Endothelial cell of umbilical vein (primary cell): Measurements from ENCODE around the gene MAGI3. TPM values are rescaled to one million over a fixed set of nuclear protein-coding genes. Genes with fewer than 3 reads are reported as not detected.
A peak's percentile ranks its signal among the peaks of the same experiment; 100 is the strongest.

Experiments used
- BruUV-seq: library from RNA; stranded (reverse); fragments of 400-500 nt; replicated peaks from 2 replicates; lab custom pipeline; 2021; lab: Mats Ljungman, UMichigan
- CTCF ChIA-PET: fragments of 300-600, 350-600 bp; sonication (Branson Sonifier 250); formaldehyde crosslinking; loops from one replicate; lab custom pipeline; 2021; ENCODE audit warnings: antibody characterized with exemption, inconsistent platforms; lab: Charles Lee
- POLR2A ChIA-PET: fragments of 300-600, 350-600 bp; sonication (Branson Sonifier 250); formaldehyde crosslinking; loops from one replicate; lab custom pipeline; 2021; ENCODE audit warnings: antibody characterized with exemption, inconsistent platforms; lab: Charles Lee
- DNase-seq: peaks from one replicate; pipeline ENCODE4 v3.0.0-alpha.2; 2011; ENCODE audit warnings: low read depth, low spot score
- FAIRE-seq: peaks from 2 replicates; lab custom pipeline; 2011; peaks lifted over from hg19 to GRCh38; lab: Jason Lieb, UNC
- H2AFZ ChIP-seq: 2 replicates; pipeline ENCODE4 v1.6.0; 2012; ENCODE audit warnings: low read depth, low read length, control low read depth, inconsistent platforms
- H3K27ac ChIP-seq: 2 replicates; pipeline ENCODE4 v1.5.1; 2011; ENCODE audit warnings: low read depth, mild to moderate bottlenecking, control low read depth, low read length, moderate library complexity; ENCODE audit not compliant: insufficient read depth
- H3K27me3 ChIP-seq, 2 experiments: 2 replicates each; pipeline versions ENCODE4 v1.6.0 to v1.6.1; 2011; ENCODE audit warnings: low read length in 2 of 2, mixed read lengths in 1 of 2; ENCODE audit not compliant: control insufficient read depth in 2 of 2, insufficient read depth in 2 of 2
- H3K36me3 ChIP-seq, 2 experiments: 2 replicates in 1 of 2; 3 replicates in 1 of 2; pipeline ENCODE4 v1.5.1; 2011; ENCODE audit warnings: low read length in 2 of 2, mild to moderate bottlenecking in 1 of 2, moderate library complexity in 1 of 2; ENCODE audit not compliant: control insufficient read depth in 2 of 2, insufficient read depth in 2 of 2; ENCODE audit errors: extremely low read depth in 1 of 2
- H3K4me1 ChIP-seq: 3 replicates; pipeline ENCODE4 v1.5.1; 2011; ENCODE audit warnings: mild to moderate bottlenecking, low read length; ENCODE audit not compliant: control insufficient read depth, insufficient read depth; ENCODE audit errors: extremely low read depth
- H3K4me2 ChIP-seq: 2 replicates; pipeline ENCODE4 v1.6.1; 2011; ENCODE audit warnings: low read length, control low read depth, mixed read lengths; ENCODE audit not compliant: insufficient read depth
- H3K4me3 ChIP-seq, 3 experiments: fragments of 200-600 bp in 1 of 3; sonication (generic), shearing (Covaris generic) in 1 of 3; replicated peaks in 1 of 3; 2 replicates each; pipeline ENCODE4 v1.5.1; 2011 to 2016; ENCODE audit warnings: control low read depth in 3 of 3, low read length in 3 of 3, mild to moderate bottlenecking in 2 of 3, inconsistent platforms in 1 of 3, low read depth in 1 of 3, moderate library complexity in 1 of 3; ENCODE audit not compliant: insufficient read depth in 1 of 3
- H3K79me2 ChIP-seq: 2 replicates; pipeline ENCODE4 v1.6.0; 2012; ENCODE audit warnings: low read length, inconsistent platforms; ENCODE audit not compliant: control insufficient read depth, insufficient read depth
- H3K9ac ChIP-seq: replicated peaks from 2 replicates; pipeline ENCODE3; 2011; ENCODE audit warnings: low read length, control low read depth; ENCODE audit not compliant: insufficient read depth; ENCODE audit errors: extremely low read depth
- H3K9me1 ChIP-seq: replicated peaks from 3 replicates; pipeline ENCODE4 v1.6.0; 2011; ENCODE audit warnings: mild to moderate bottlenecking, low read length; ENCODE audit not compliant: control insufficient read depth, insufficient read depth; ENCODE audit errors: extremely low read depth
- H3K9me3 ChIP-seq: replicated peaks from 2 replicates; pipeline ENCODE4 v1.5.1; 2012; ENCODE audit warnings: low read length, inconsistent platforms; ENCODE audit not compliant: control insufficient read depth, insufficient read depth
- H4K20me1 ChIP-seq: replicated peaks from 2 replicates; pipeline ENCODE3; 2011; ENCODE audit warnings: mild to moderate bottlenecking, low read length; ENCODE audit not compliant: control insufficient read depth, insufficient read depth; ENCODE audit errors: extremely low read depth
- CTCF ChIP-seq, 2 donors: IDR thresholded peaks; 1 replicate in 1 of 2; 2 replicates in 1 of 2; pipeline ENCODE4 v1.5.1; 2011; ENCODE audit warnings: low read length in 2 of 2, mild to moderate bottlenecking in 2 of 2, moderate library complexity in 2 of 2, control low read depth in 1 of 2, inconsistent platforms in 1 of 2, low read depth in 1 of 2; ENCODE audit not compliant: insufficient read depth in 1 of 2; ENCODE audit errors: extremely low read depth in 1 of 2
- EZH2 ChIP-seq: IDR thresholded peaks from 2 replicates; pipeline ENCODE4 v1.6.1; 2012; ENCODE audit warnings: borderline replicate concordance, low read depth, mild to moderate bottlenecking, moderate library complexity, low read length, inconsistent platforms; ENCODE audit not compliant: severe bottlenecking
- FOS ChIP-seq: IDR thresholded peaks from 2 replicates; pipeline ENCODE4 v1.6.1; 2011; ENCODE audit warnings: mild to moderate bottlenecking, low read length, moderate library complexity, borderline replicate concordance; ENCODE audit not compliant: insufficient read depth
- GATA2 ChIP-seq: IDR thresholded peaks from 2 replicates; pipeline ENCODE4 v1.7.0; 2011; ENCODE audit warnings: low read depth, mild to moderate bottlenecking, moderate library complexity, mixed read lengths, low read length; ENCODE audit not compliant: insufficient read length, insufficient read depth
- JUN ChIP-seq: IDR thresholded peaks from 2 replicates; pipeline ENCODE4 v1.6.1; 2011; ENCODE audit warnings: borderline replicate concordance, low read depth; ENCODE audit not compliant: insufficient read length, insufficient read depth
- MAX ChIP-seq: IDR thresholded peaks from 2 replicates; pipeline ENCODE4 v1.6.1; 2011; ENCODE audit not compliant: insufficient read depth, insufficient read length
- MYC ChIP-seq: IDR thresholded peaks from one replicate; pipeline ENCODE4 v1.6.1; 2011; ENCODE audit warnings: mild to moderate bottlenecking, low read depth, low read length
- POLR2A ChIP-seq: IDR thresholded peaks from 2 replicates; pipeline ENCODE4 v1.6.1; 2012; ENCODE audit warnings: low read depth, mild to moderate bottlenecking, control low read depth, low read length
- POLR2AphosphoS5 ChIP-seq: IDR thresholded peaks from 2 replicates; pipeline ENCODE4 v1.6.1; 2012; ENCODE audit warnings: low read depth, mild to moderate bottlenecking, control low read depth, low read length, moderate library complexity; ENCODE audit not compliant: insufficient read depth
- dilution Hi-C: fragments of 300-500 bp; cut with MboI; formaldehyde crosslinking; loops from one replicate; pipeline ENCODE4 v1.15.0; 2019; ENCODE audit warnings: low sequenced_read_pairs; ENCODE audit not compliant: extremely low pct_ligation_motif_present
- intact Hi-C: fragments of 100-400 bp; cut with micrococcal nuclease; formaldehyde crosslinking; loops from one replicate; pipeline ENCODE4 v1.10.0; 2022
- polyA plus RNA-seq, 4 experiments: library from polyadenylated mRNA; depleted of rRNA in 3 of 4; stranded (reverse) in 3 of 4; unstranded in 1 of 4; fragments of >200 nt; gene quantifications; 2 replicates each; pipeline versions ENCODE4 v1.2.1 to v1.2.3, GENCODE V29; 2011 to 2012; ENCODE audit warnings: missing spikeins in 1 of 4
- total RNA-seq: library from RNA; stranded (reverse); gene quantifications from 2 replicates; pipeline ENCODE4 v1.2.3, GENCODE V29; 2021

Gene MAGI3
- total and polyA plus RNA-seq, 2 donors (not counting 3 experiments of a cell fraction or from before 2014, with no cell fraction given), result 2.8 to 16.1 TPM

GRCh38 chr1:113660088-113660487 lies 269.8 kb downstream of the MAGI3 start:
- intact Hi-C loops (no loop called here), dilution Hi-C loops (no loop called here)
- Histone ChIP-seq H4K20me1 (no peaks in the 10 kb centered on the region), H3K4me2 (no peak overlapping the region), H2AFZ (no peak overlapping the region), H3K9ac (no peak overlapping the region), H3K27me3 (no peaks in the 10 kb centered on the region), H3K4me1 (peaks cover 15% of the 10 kb centered on the region), H3K27ac (no peak overlapping the region), H3K79me2 (no peaks in the 10 kb centered on the region), H3K9me1 (no peaks in the 10 kb centered on the region), H3K4me3 (no peak overlapping the region), H3K36me3 (no peaks in the 10 kb centered on the region), H3K9me3 (no peaks in the 10 kb centered on the region)
- peak; percentile 8 for FAIRE-seq
- peak; percentile 26 for DNase-seq
- no TSS peak for BruUV-seq
- TF ChIP-seq POLR2AphosphoS5 (no peak), JUN (no peak), MYC (no peak), CTCF (IDR thresholded peaks at IDR 0.05; ENCODE audit: extremely low read depth in 1 of 2, insufficient read depth in 1 of 2, low read depth in 1 of 2, low read length in 2 of 2) (no peak), EZH2 (no peak), FOS (no peak), POLR2A (no peak), GATA2 (no peak), MAX (no peak)
- POLR2A ChIA-PET, result no interaction called here
- CTCF ChIA-PET, result interaction anchor here (1.3 kb wide), 1 partner anchor 18 kb away, joined by 4 read pairs; no protein-coding TSS in a partner anchor
